ENCODE measurements around the gene MRPS23. TPM values are rescaled to one million over a fixed set of nuclear protein-coding genes. Genes with fewer than 3 reads are reported as not detected.

MRPS23 gene
- total and polyA plus RNA-seq, 2 of the 13 experiments (the other 11 are each of a cell fraction or from before 2014, with no cell fraction given): 63.2 to 181 TPM

GRCh38 chr17:57838857-57839570 lies 10.8 kb downstream of the MRPS23 start (continued):
- TF ChIP-seq ZBTB2 (CRISPR knock-in tag; IDR thresholded peaks at IDR 0.05; ENCODE audit: low read depth) (peak; percentile 5; the same call in 1 of the 2 replicates), ZNF761 (CRISPR knock-in tag; conservative IDR thresholded peaks at IDR 0.05) (0 out of 2 replicates have a peak, but pooled peaks have one; percentile 6), ZIK1 (CRISPR knock-in tag; IDR thresholded peaks at IDR 0.05; ENCODE audit: borderline replicate concordance, low read depth) (no peak), SMAD3 (CRISPR knock-in tag; IDR thresholded peaks at IDR 0.05) (no peak), ZNF383 (CRISPR knock-in tag; IDR thresholded peaks at IDR 0.05; ENCODE audit: borderline replicate concordance) (0 out of 2 replicates have a peak, but pooled peaks have one; percentile 2), ZNF572 (CRISPR knock-in tag; IDR thresholded peaks at IDR 0.05) (no peak), ZBTB40 (IDR thresholded peaks at IDR 0.05) (no peak), ZBTB40 (CRISPR knock-in tag; IDR thresholded peaks at IDR 0.05) (no peak; the same call in 1 of the 2 replicates), ZNF598 (CRISPR knock-in tag; IDR thresholded peaks at IDR 0.05; ENCODE audit: borderline replicate concordance) (no peak), GMEB1 (CRISPR knock-in tag; IDR thresholded peaks at IDR 0.05; ENCODE audit: borderline replicate concordance) (0 out of 2 replicates have a peak, but pooled peaks have one; percentile 8), HMGXB3 (CRISPR knock-in tag; IDR thresholded peaks at IDR 0.05; ENCODE audit: borderline replicate concordance) (no peak)

Measured in HepG2 (cell line).